GM18508 (cell line): ENCODE data around the gene PPBP.
"Not testable (repeated sequence)": the region's sequence is repeated elsewhere in the genome, so short reads cannot be mapped to it uniquely, and the experiment has no call there.

Source experiments
- ATAC-seq: cut with Tn5 transposase; IDR thresholded peaks from one replicate; pipeline ENCODE4 v1.9.1; 2021; ENCODE audit warnings: moderate number of reproducible peaks; ENCODE audit not compliant: insufficient read depth, unreplicated experiment

Gene PPBP

DNA sequence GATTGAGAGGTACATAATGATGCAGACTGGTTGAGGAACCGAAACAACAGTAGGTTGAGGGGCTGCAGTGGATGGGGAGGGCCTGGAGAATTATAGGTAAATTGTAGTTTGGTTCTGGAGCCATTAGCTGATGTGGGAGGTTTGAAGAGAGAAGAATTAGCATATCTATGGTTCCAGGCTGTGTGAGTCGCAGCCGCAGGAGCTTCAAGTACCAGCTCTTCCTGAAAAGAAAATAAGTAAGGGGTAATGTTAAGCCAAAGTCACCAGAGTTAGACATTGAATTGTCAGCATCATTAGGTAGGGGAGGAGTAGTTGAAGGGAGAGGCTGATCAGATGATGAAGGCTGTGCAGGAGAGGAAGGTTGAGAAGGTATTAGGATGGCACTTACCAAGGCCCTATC, 35.6 kb downstream of the PPBP start:
- no peak for ATAC-seq

DNA sequence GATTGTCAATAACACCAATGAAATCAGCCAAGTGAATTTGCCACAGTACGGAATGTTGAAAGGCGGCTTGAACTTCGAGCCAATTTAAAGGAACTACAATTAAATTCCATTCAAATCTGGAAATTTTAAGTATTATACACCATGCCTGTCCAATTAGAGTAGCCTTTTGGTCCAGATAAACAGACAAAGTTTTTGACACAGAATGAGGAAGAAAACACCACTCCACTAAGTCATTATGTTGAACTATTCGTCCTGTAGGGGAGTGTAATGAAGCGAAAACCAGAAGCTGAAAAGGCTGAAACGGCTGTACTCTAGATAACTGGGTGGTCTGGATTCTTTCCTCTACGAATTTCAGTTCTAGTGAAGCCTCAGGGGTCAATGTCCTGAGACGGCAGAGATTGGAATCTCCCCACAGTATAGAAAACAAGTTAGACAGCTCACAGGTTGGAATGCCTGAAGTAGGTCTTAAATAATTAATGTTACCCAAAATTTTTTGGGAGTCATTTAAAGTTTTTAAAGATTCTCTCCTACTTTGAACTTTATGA, 37.5 kb downstream of the PPBP start:
- ATAC-seq: not testable (repeated sequence)

DNA sequence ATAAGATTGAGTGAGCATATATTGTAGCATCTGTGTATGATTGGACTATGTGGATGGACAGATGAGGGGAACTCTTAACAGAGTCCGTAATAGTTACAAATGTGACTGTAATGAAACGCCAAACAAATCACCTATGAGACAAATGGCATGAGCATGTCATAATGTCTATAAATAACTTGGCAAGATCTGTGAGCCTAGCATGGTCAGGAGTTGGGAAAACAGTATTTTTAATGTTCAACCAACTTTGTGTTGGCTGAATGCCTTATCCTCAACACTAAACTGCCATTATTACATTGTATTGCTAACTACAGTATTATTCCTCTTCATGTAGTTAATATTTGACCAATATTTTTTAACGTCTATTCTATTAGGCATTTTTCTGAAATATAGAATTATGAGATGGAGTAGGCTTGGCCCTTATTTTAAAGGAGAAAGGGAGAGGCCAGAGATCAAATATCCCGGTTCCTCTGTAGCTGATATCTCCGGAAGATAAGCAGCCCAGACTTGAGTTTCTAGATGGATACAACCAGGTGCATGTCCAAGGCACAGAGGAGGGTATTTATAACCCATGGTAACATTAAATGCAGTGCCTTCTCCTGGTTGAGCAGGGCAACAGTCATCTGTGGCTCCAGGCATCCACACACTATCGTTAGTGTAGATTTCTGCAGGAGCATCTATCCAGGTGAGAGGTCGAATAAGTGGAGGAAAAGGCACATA, 38.8 kb downstream of the PPBP start:
- no peak for ATAC-seq

DNA sequence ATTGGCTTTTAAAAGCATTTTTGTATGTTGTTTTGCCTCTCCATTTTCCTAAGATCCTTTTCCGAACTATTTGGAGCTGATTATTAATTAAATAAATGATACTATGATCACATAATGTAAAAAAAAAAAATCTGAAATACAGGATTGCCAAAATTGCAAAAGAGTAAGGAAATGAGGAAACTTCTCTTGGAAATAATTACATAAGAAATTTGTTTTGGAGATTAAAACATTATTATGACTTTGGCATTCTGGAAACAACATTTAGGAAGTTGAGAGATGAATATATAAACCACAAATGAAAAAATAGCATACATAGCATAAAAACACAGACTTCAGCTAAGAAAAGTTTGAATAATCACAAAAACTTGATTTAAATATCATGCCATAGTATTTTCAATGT, 39.7 kb downstream of the PPBP start:
- ATAC-seq: no peak

DNA sequence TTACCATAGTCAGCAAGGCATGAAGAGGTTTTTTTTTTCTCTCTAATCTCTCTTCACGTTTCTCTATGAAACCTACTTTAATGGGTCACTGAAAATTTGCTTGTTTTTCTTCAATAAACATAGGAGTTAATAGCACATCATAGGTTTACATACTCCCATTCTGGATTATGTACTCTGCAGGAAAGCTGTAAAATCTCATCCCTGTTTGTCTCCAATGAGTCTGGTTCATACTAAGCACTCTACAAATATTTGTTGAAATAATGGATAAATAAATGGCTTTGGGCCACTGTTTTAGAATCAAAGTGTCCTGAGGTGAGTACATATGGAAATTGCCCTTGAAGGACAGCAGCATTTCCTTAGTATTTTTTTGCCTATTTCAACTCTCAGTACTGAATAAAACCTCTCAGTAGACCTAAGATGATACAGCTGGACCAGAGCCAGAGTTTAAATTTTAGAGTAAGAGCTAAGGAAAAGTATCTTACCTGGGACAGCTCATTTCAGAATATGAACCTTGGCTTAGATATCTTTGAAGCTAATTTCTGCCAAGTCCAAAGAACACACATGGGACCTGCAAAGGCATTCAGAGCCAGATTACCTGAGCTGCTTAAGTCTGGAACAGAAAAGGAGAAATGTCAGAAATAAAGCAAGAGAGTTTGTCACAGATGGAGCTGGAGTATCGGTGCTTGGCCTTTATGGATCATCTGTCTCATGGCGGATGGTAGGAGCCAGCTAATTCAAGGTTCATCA, 40.6 kb downstream of the PPBP start:
- ATAC-seq: no peak

DNA sequence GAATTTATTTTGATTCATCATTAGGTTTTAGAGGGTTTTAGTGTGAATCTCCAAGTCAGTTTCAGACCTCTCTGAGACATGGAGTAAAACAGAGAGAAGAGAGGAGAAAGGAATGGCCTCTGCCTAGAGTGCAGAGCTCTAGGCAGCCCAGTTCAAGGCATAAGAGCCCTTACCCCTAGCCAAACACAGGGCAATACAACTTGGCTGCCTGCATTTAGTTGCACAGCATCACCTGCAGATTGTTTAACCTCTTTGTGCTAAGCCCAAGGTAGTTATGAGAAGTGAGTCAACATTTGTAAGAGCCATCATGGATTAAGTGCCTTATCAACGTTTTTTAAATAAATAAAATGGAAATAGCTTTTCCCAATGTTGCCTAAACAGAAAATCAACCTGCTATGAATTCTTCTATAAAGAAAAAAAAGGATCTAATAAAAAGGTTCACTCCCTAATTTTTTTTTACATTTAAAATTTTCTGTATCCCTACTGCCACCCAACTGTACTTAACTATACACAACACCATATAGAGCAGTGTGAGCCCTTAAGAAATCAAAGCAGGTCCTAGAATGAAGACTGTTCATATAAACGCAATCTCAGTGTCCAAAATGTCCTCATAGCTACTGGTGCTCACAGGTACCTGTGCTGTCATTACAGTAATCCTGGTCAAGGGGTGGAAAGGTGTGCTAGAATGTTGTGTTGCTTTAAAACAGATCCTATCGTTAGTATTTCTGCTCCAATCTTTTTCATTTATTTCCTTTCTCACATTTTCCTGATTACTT, 42.1 kb downstream of the PPBP start:
- ATAC-seq: no peak

DNA sequence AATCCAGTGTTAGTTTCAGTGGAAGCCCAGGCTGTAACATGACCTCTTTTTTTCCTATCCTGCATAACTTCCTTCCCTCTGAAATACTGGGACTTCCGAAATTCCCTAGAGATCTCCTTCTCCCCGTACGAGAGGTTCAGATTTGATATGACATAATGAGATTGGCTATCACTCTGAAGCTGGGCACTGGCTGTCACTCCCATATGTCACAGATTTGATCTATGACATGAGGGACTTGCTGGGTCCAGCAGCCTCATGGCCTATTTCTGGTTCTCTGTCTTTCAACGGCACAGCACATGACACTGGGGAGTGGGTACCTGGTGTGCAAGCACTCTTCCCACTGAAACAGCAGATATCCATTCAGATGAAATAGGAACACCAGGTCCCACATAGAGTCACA, 42.9 kb downstream of the PPBP start:
- no peak for ATAC-seq

DNA sequence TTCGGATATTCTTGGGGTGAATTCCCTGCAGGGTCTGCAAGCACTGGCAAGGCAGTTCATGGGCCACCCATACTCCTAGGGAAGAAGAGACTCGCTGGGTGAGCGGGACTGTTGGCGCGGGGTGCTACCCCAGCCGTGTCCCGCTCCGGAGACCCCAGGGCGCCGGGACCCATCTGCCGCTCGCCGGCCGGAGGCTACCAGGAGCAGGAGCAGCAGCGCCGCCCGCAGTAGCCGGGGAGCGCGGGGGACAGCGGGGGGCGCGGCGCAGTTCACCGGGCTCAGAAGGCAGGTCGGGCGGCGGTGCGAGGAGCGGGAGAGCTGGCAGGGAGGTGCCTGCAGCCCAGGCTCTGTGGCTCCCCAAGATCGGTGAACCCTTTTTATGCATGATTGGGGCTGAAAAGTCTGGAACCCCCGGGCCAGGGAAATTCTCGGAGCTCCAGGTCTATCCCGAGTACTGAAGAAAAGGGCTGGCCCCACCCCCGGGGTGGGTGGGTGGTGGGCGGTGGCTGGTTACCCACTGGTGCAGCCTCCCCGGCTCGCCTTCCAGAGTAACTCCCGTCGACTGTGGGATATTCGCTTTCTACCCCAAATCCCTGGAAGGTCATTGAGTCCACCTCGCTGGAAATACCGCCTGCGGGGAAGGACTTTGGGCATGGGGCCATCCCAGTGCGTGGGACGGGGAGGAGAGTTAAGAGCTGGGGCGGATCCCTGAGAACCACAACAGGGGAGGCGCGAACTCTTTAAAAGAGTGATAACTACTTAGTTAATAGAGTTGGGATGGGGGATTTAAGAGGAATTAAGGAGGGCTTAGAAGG, 43.7 kb downstream of the PPBP start:
- ATAC-seq: no peak

DNA sequence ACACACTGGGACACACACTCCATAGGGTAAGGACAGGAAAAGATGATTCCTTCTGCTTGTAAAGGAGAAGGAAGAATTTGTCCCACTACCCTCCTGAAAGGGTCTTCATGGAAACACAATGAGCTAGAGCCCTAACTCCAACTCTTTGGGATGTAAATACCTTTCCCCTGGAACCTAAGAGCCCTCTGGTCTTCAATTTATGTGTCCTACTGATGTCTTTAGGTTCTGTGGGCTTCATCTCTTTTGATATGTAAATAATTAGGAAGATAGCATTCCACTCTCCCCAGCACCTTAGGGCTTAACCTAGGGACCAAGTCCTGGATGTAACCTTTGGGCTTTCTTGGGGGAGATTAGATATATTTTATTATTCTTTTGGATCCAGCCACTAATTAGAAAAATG, 44.4 kb downstream of the PPBP start:
- ATAC-seq: no peak

DNA sequence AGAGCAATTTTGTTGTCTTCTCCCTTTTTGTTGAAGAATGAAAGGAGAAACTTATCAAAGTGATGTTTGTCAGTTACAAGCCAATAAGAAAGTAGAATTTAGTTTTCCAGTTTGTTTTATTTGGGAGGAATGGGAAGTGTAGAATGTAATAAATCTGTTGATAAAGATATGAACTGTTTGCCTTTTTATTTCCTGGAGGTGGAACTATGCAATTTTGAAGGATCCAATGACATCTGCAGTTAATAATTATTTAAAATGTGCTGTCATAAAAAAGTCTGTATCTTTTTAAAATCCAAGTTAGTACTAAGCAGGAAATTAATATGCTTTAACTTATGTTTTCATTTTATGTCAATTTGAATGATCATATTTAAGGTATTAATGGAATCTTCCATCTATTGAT, 51.0 kb downstream of the PPBP start:
- no peak for ATAC-seq
